Erythroblast (primary cell): Measurements from ENCODE around the gene VAV1.

Experiments used
- GATA1 ChIP-seq: IDR thresholded peaks from 2 replicates; pipeline ENCODE4 v1.6.1; 2011; ENCODE audit warnings: low read depth, mild to moderate bottlenecking, control low read depth, low read length, moderate library complexity
- POLR2A ChIP-seq: IDR thresholded peaks from 2 replicates; pipeline ENCODE4 v1.6.1; 2011; ENCODE audit warnings: mild to moderate bottlenecking, low read length

DNA sequence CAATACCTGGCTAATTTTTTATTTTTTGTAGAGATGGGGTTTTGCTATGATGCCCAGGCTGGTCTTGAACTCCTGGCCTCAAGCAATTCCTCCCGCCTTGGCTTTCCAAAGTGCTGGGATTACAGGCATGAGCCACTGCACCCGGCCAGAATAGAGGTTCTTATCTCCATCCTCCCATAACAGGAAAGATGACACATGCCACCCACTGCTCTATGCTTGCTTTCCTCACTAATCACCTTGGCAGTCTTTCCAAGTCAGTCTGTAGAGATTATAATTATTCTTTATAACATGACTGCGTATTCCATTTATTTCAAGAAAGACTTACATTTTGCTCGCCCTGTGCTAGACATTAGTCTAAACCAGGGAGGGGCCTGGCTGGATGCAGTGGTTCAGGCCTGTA, 6.7 kb downstream of the VAV1 start:
- no peak for TF ChIP-seq POLR2A
- no peak for TF ChIP-seq GATA1
